ENCODE measurements around the gene PYGL. TPM values are rescaled to one million over a fixed set of nuclear protein-coding genes. Genes with fewer than 3 reads are reported as not detected.

PYGL gene
- total and polyA plus RNA-seq, 2 donors (not counting 3 experiments of a cell fraction or from before 2014, with no cell fraction given) = 15.1 to 45.7 TPM

DNA sequence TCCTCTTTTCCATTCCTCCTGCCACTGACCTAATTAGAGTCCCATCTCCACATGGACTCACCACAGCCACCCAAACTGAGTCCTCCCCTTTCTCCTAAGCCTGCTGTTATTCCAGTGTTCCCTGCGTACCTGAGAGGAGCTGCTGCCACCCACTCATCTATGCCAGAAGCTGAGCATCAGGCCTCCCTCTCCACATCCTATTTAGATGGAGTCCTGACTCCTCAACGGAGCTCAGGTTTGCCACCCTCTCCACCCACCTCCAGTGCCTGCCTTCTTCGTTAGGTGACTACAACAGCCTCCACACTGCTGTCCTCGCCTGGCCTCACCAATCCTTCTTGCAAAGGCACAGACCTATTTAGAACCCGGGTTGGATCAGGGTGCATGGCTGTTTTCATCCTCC lies 87.6 kb downstream of the PYGL start:
- Histone ChIP-seq H3K27me3 (ENCODE audit: control insufficient read depth in 2 of 2, insufficient read depth in 2 of 2, low read length in 2 of 2) (peaks cover 0 to 1% of the 10 kb centered on the region in 2 experiments), H3K27ac (ENCODE audit: insufficient read depth, low read depth, low read length) (no peak overlapping the region), H3K9me3 (replicated peaks; ENCODE audit: control insufficient read depth, insufficient read depth, low read length) (no peaks in the 10 kb centered on the region), H4K20me1 (replicated peaks; ENCODE audit: control insufficient read depth, extremely low read depth, insufficient read depth, low read length) (no peaks in the 10 kb centered on the region), H3K9me1 (replicated peaks; ENCODE audit: control insufficient read depth, extremely low read depth, insufficient read depth, low read length) (no peaks in the 10 kb centered on the region), H3K9ac (replicated peaks; ENCODE audit: extremely low read depth, insufficient read depth, low read length) (no peak overlapping the region), H3K4me1 (ENCODE audit: control insufficient read depth, extremely low read depth, insufficient read depth, low read length) (peaks cover 5% of the 10 kb centered on the region), H2AFZ (ENCODE audit: low read depth, low read length) (no peak overlapping the region), H3K4me3 (replicated peaks in 1 of 3; ENCODE audit: insufficient read depth in 1 of 3, low read depth in 1 of 3, low read length in 3 of 3) (no peak overlapping the region), H3K4me2 (ENCODE audit: insufficient read depth, low read length) (no peak overlapping the region), H3K36me3 (ENCODE audit: control insufficient read depth in 2 of 2, extremely low read depth in 1 of 2, insufficient read depth in 2 of 2, low read length in 2 of 2) (no peaks in the 10 kb centered on the region), H3K79me2 (ENCODE audit: control insufficient read depth, insufficient read depth, low read length) (no peaks in the 10 kb centered on the region)
- TF ChIP-seq GATA2 (IDR thresholded peaks at IDR 0.05; ENCODE audit: insufficient read depth, insufficient read length, low read depth, low read length) (no peak), MYC (IDR thresholded peaks at IDR 0.05; ENCODE audit: low read depth, low read length) (no peak), JUN (IDR thresholded peaks at IDR 0.05; ENCODE audit: borderline replicate concordance, insufficient read depth, insufficient read length, low read depth) (no peak), POLR2A (IDR thresholded peaks at IDR 0.05; ENCODE audit: low read depth, low read length) (no peak), EZH2 (IDR thresholded peaks at IDR 0.05; ENCODE audit: borderline replicate concordance, low read depth, low read length, severe bottlenecking) (no peak), FOS (IDR thresholded peaks at IDR 0.05; ENCODE audit: borderline replicate concordance, insufficient read depth, low read length) (no peak), POLR2AphosphoS5 (IDR thresholded peaks at IDR 0.05; ENCODE audit: insufficient read depth, low read depth, low read length) (no peak)
- TF ChIP-seq, protein P1, sequence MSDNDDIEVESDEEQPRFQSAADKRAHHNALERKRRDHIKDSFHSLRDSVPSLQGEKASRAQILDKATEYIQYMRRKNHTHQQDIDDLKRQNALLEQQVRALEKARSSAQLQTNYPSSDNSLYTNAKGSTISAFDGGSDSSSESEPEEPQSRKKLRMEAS (IDR thresholded peaks at IDR 0.05; ENCODE audit: insufficient read depth, insufficient read length) = no peak
- TF ChIP-seq, protein P2, sequence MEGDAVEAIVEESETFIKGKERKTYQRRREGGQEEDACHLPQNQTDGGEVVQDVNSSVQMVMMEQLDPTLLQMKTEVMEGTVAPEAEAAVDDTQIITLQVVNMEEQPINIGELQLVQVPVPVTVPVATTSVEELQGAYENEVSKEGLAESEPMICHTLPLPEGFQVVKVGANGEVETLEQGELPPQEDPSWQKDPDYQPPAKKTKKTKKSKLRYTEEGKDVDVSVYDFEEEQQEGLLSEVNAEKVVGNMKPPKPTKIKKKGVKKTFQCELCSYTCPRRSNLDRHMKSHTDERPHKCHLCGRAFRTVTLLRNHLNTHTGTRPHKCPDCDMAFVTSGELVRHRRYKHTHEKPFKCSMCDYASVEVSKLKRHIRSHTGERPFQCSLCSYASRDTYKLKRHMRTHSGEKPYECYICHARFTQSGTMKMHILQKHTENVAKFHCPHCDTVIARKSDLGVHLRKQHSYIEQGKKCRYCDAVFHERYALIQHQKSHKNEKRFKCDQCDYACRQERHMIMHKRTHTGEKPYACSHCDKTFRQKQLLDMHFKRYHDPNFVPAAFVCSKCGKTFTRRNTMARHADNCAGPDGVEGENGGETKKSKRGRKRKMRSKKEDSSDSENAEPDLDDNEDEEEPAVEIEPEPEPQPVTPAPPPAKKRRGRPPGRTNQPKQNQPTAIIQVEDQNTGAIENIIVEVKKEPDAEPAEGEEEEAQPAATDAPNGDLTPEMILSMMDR (IDR thresholded peaks at IDR 0.05; ENCODE audit: extremely low read depth in 1 of 2, insufficient read depth in 1 of 2, low read depth in 1 of 2, low read length in 2 of 2) = no peak
- ChIA-PET CTCF (interaction anchor here (1.1 to 4.9 kb wide), 2 partner anchors 12 to 27 kb away, joined by 3 to 72 read pairs; partner anchors contain the start of gene NIN), POLR2A (no interaction called here)
- DNase-seq (ENCODE audit: low read depth, low spot score) (no peak), FAIRE-seq (no peak)
- intact Hi-C loops (cut with micrococcal nuclease) = no loop called here
- dilution Hi-C loops (cut with MboI; ENCODE audit: extremely low pct_ligation_motif_present, low sequenced_read_pairs) = no loop called here
- no TSS peak for BruUV-seq (replicated peaks)
